GM19467 (cell line): ENCODE measurements around the gene PDIA4.
"Not testable (repeated sequence)": the region's sequence is repeated elsewhere in the genome, so short reads cannot be mapped to it uniquely, and the experiment has no call there.

Experiments
- ATAC-seq: cut with Tn5 transposase; IDR thresholded peaks from one replicate; pipeline ENCODE4 v1.9.1; 2021; ENCODE audit warnings: mild to moderate bottlenecking, moderate library complexity; ENCODE audit not compliant: unreplicated experiment

The PDIA4 gene

GRCh38 chr7:149028346-149029109 lies at the start of gene PDIA4:
Gene PDIA4, minus strand, starts transcription at chr7:149028505. Its CDS starts 97 bp downstream, at chr7:149028408.
- peak; percentile 92 for ATAC-seq

- ATAC-seq: no peak
These were observed 49.3 kb upstream of the PDIA4 start for GRCh38 chr7:149077594-149077993.

- ATAC-seq: no peak
These were observed 47.0 kb upstream of the PDIA4 start for GRCh38 chr7:149075286-149075685.

GRCh38 chr7:149074116-149074885 lies 46.0 kb upstream of the PDIA4 start:
- no peak for ATAC-seq

GRCh38 chr7:149072438-149072775 lies 44.1 kb upstream of the PDIA4 start:
- ATAC-seq: no peak

GRCh38 chr7:149071641-149072437 lies 43.5 kb upstream of the PDIA4 start:
- no peak for ATAC-seq

- no peak for ATAC-seq
These were observed 42.9 kb upstream of the PDIA4 start for GRCh38 chr7:149071182-149071635.

- no peak for ATAC-seq
These were observed 42.2 kb upstream of the PDIA4 start for GRCh38 chr7:149070372-149071125.

GRCh38 chr7:149067869-149068268 lies 39.6 kb upstream of the PDIA4 start:
- ATAC-seq: no peak

GRCh38 chr7:149063476-149063875 lies 35.2 kb upstream of the PDIA4 start:
- ATAC-seq: no peak

GRCh38 chr7:149062217-149062899 lies 34.1 kb upstream of the PDIA4 start:
- ATAC-seq: not testable (repeated sequence)

GRCh38 chr7:149060156-149060555 lies 31.9 kb upstream of the PDIA4 start:
- no peak for ATAC-seq

- ATAC-seq: no peak
These were observed 25.6 kb upstream of the PDIA4 start for GRCh38 chr7:149053885-149054284.

GRCh38 chr7:149053384-149053783 lies 25.1 kb upstream of the PDIA4 start:
- no peak for ATAC-seq

GRCh38 chr7:149050941-149051340 lies 22.6 kb upstream of the PDIA4 start:
- ATAC-seq: no peak

- ATAC-seq: no peak
These were observed 20.5 kb upstream of the PDIA4 start for GRCh38 chr7:149048805-149049204.

- ATAC-seq: no peak
These were observed 18.1 kb upstream of the PDIA4 start for GRCh38 chr7:149046416-149046815.

GRCh38 chr7:149043936-149044335 lies 15.6 kb upstream of the PDIA4 start:
- ATAC-seq: no peak

GRCh38 chr7:149041350-149041749 lies 13.0 kb upstream of the PDIA4 start:
- ATAC-seq: no peak

GRCh38 chr7:149038641-149039040 lies 10.3 kb upstream of the PDIA4 start:
- not testable (repeated sequence) for ATAC-seq
